Esophagus squamous epithelium (tissue), 5 donors: ENCODE measurements around the gene LCE1D. TPM values are rescaled to one million over a fixed set of nuclear protein-coding genes. Genes with fewer than 3 reads are reported as not detected.

Experiments used
- DNase-seq: peaks from one replicate; lab custom pipeline; 2025; lab: John Stamatoyannopoulos, UW
- H3K27ac ChIP-seq, 4 donors: fragments of 200-600 bp; sonication (generic); one replicate each; pipeline ENCODE4 v1.5.1; 2016 to 2019; ENCODE audit warnings: mild to moderate bottlenecking in 1 of 4
- H3K27me3 ChIP-seq, 4 donors: fragments of 200-600 bp; sonication (generic); 1 replicate in 3 of 4; 2 replicates in 1 of 4; pipeline versions ENCODE4 v1.5.1 to v1.6.0; 2017 to 2021; ENCODE audit warnings: antibody characterized with exemption in 1 of 4
- H3K36me3 ChIP-seq, 3 donors: fragments of 200-600 bp; sonication (generic); one replicate each; pipeline ENCODE4 v1.5.1; 2016 to 2019
- H3K4me1 ChIP-seq, 3 donors: fragments of 200-600 bp; sonication (generic); one replicate each; pipeline ENCODE4 v1.5.1; 2017 to 2019
- H3K4me3 ChIP-seq, 4 donors: fragments of 200-600 bp; sonication (generic); 1 replicate in 3 of 4; 2 replicates in 1 of 4; pipeline ENCODE4 v1.5.1; 2016 to 2019; ENCODE audit warnings: mild to moderate bottlenecking in 2 of 4, moderate library complexity in 1 of 4
- H3K9me3 ChIP-seq, 3 donors: fragments of 200-600 bp; sonication (generic); one replicate each; pipeline ENCODE4 v1.5.1; 2016 to 2019
- CTCF ChIP-seq, 6 experiments: fragments of 450-650 bp in 4 of 6; fragments of 200-600 bp in 2 of 6; sonication (generic) in 2 of 6; IDR thresholded peaks; one replicate each; pipeline ENCODE4 v1.5.1; 2016 to 2019; ENCODE audit warnings: antibody characterized with exemption in 6 of 6, mild to moderate bottlenecking in 4 of 6, moderate library complexity in 4 of 6
- POLR2A ChIP-seq, 4 donors: fragments of 450-650 bp; IDR thresholded peaks; one replicate each; pipeline ENCODE4 v1.6.1; 2017; ENCODE audit warnings: antibody characterized with exemption in 4 of 4, mild to moderate bottlenecking in 4 of 4, moderate library complexity in 3 of 4
- WGBS, 2 donors: methylation state at CpG; one replicate each; pipeline ENCODE4 v1.1.5; 2018; 5-methylcytosine and 5-hydroxymethylcytosine counted together
- intact Hi-C: fragments of 100-400 bp; cut with DNase I; formaldehyde crosslinking; loops from one replicate; pipeline ENCODE4 v1.15.0; 2022
- total RNA-seq, 4 donors: library from RNA; depleted of rRNA; stranded (reverse); fragments of >200 nt; gene quantifications; one replicate each; pipeline ENCODE4 v1.1.0, GENCODE V29; 2016
- donor health status: DM: yes; HTN: yes; CAD: no.

Gene LCE1D
- total RNA-seq, 4 donors from 2014 or later, result not detected

GRCh38 chr1:152824964-152825363 is 28.4 kb downstream of the LCE1D start:
- intact Hi-C loops, result no loop called here
- DNase-seq, result no peak
- no peaks in the 10 kb centered on the region for H3K9me3 ChIP-seq
- no peak overlapping the region for H3K4me3 ChIP-seq
- no peak for TF ChIP-seq CTCF (IDR thresholded peaks at IDR 0.05)
- TF ChIP-seq POLR2A (IDR thresholded peaks at IDR 0.05), result no peak
- H3K27me3 ChIP-seq, result no peaks in the 10 kb centered on the region
- no peak overlapping the region for H3K27ac ChIP-seq
- H3K36me3 ChIP-seq, result no peaks in the 10 kb centered on the region
- no peaks in the 10 kb centered on the region for H3K4me1 ChIP-seq

GRCh38 chr1:152827173-152827572 is 30.7 kb downstream of the LCE1D start, which contains the start of gene LCE1A:
Gene LCE1A, plus strand, starts transcription at chr1:152827473. Its CDS starts 0 bp downstream, at chr1:152827473.
- intact Hi-C loops, result no loop called here
- 80 to 89% methylated on average over 2 of the region's 2 CpGs for WGBS, 2 donors
- Histone ChIP-seq H3K9me3 (no peaks in the 10 kb centered on the region), H3K27ac (no peak within 1 kb of the TSS), H3K4me3 (no peak within 1 kb of the TSS), H3K27me3 (peaks cover 0 to 7% (median 0%) of the 10 kb centered on the region in 4 donors), H3K4me1 (no peaks in the 10 kb centered on the region), H3K36me3 (no peaks in the 10 kb centered on the region)
- no peak for DNase-seq
- TF ChIP-seq CTCF (IDR thresholded peaks at IDR 0.05) (no peak), POLR2A (IDR thresholded peaks at IDR 0.05) (no peak)

DNA sequence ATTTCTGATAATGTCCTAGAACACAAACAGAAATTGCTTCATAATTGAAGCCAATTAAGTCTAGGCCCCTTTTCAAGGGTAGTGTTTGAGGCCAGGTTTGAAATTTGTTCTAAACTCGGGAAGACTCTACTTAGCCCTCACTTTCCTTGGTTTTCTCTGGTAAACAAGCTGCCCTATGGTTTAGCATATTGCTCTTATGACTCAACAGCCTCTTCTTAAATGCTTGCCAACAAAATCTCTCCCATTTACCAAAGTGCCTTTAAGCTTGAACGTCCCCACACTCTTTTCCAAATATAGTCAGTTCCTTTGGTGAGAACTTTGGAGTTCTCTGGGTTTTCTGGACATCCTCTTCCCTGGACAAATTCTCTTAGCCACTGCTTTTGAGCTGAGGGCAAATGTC is 40.3 kb downstream of the LCE1D start:
- DNase-seq, result no peak
- Histone ChIP-seq H3K27ac (no peak overlapping the region), H3K4me3 (no peak overlapping the region), H3K27me3 (no peaks in the 10 kb centered on the region), H3K36me3 (no peaks in the 10 kb centered on the region), H3K9me3 (no peaks in the 10 kb centered on the region), H3K4me1 (no peaks in the 10 kb centered on the region)
- WGBS, 2 donors, result 28 to 40% methylated on average over 2 of the region's 2 CpGs
- TF ChIP-seq POLR2A (IDR thresholded peaks at IDR 0.05), result no peak
- TF ChIP-seq CTCF (IDR thresholded peaks at IDR 0.05), result no peak
- intact Hi-C loops, result no loop called here

DNA sequence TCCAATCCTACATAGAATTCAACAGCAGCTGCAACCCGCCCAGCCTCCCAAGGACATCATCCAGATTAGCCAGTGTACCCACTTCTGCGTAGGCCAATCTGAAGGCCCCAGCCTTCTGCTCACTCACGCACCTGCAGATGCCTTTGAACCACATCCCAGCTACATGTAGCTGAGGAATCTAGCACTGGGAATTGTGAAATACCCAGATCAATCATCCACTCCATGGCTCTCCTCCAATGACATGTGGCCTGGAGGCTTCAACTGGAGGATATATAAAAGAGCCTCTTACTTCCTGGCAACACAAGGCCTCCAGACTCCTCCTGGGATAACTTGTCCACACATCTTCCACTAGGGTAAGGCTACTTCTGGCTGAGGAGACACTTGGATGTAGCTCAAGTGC is 46.0 kb downstream of the LCE1D start, which contains the start of gene LCE6A:
LCE6A (plus strand) TSS at position 301 of the 400 bp plus-strand sequence. CDS start 665 bp downstream, outside the sequence.
- intact Hi-C loops, result no loop called here
- H3K9me3 ChIP-seq, result no peaks in the 10 kb centered on the region
- no peaks in the 10 kb centered on the region for H3K36me3 ChIP-seq
- no peak within 1 kb of the TSS for H3K27ac ChIP-seq
- no peak for DNase-seq
- no peaks in the 10 kb centered on the region for H3K4me1 ChIP-seq
- 47% methylated on average over 2 of the region's 3 CpGs; no CpG with 5 or more reads in 1 of the 2 donors for WGBS, 2 donors
- TF ChIP-seq POLR2A (IDR thresholded peaks at IDR 0.05) (no peak), CTCF (IDR thresholded peaks at IDR 0.05) (no peak)
- no peak within 1 kb of the TSS for H3K4me3 ChIP-seq
- H3K27me3 ChIP-seq, result no peaks in the 10 kb centered on the region

Other genes starting within 250 kb of the LCE1D start
- gene LCE3E, start 229.9 kb upstream of the LCE1D start, total RNA-seq, result 10 to 100 TPM in 1 of 4 donors, 1 to 10 TPM in 2, under 1 TPM in 1; 0.76 to 10.0 (median 2.4) TPM
- 10 to 100 TPM in 1 of 4 donors, not detected in 3; 19.2 TPM for gene LCE3D, start 216.2 kb upstream of the LCE1D start, total RNA-seq
- not detected for gene LCE3C, start 196.5 kb upstream of the LCE1D start, total RNA-seq
- not detected for gene LCE3B, start 182.9 kb upstream of the LCE1D start, total RNA-seq
- gene LCE3A, start 173.6 kb upstream of the LCE1D start, total RNA-seq, result not detected
- not detected for gene LCE2D, start 133.3 kb upstream of the LCE1D start, total RNA-seq
- not detected for gene LCE2C, start 121.4 kb upstream of the LCE1D start, total RNA-seq
- not detected for gene LCE2B, start 110.6 kb upstream of the LCE1D start, total RNA-seq
- gene LCE2A, start 98.4 kb upstream of the LCE1D start, total RNA-seq, result not detected
- not detected for gene LCE4A, start 88.6 kb upstream of the LCE1D start, total RNA-seq
- gene KPRP, start 38.7 kb upstream of the LCE1D start, total RNA-seq, result 1 to 10 TPM in 2 of 4 donors, under 1 TPM in 2; 0.09 to 3.7 (median 1.2) TPM
- gene LCE1F, start 21.6 kb upstream of the LCE1D start, total RNA-seq, result not detected
- gene LCE1E, start 10.5 kb upstream of the LCE1D start, total RNA-seq, result not detected
- gene LCE1C, start 9.9 kb downstream of the LCE1D start, total RNA-seq, result under 1 TPM in 1 of 4 donors, not detected in 3; 0.57 TPM
- gene LCE1B, start 15.2 kb downstream of the LCE1D start, total RNA-seq, result not detected
- gene LCE1A, start 30.8 kb downstream of the LCE1D start, total RNA-seq, result not detected
- gene LCE6A, start 46.1 kb downstream of the LCE1D start, total RNA-seq, result not detected
- not detected for gene LCE7A, start 63.3 kb downstream of the LCE1D start, total RNA-seq
- not detected for gene SMCP, start 81.6 kb downstream of the LCE1D start, total RNA-seq
- gene IVL, start 111.8 kb downstream of the LCE1D start, total RNA-seq, result 100 to 1,000 TPM; 155 to 336 (median 262) TPM
- gene SPRR5, start 150.5 kb downstream of the LCE1D start, total RNA-seq, result 1 to 10 TPM in 2 of 4 donors, not detected in 2; 1.3 to 2.2 TPM
- gene SPRR4, start 173.9 kb downstream of the LCE1D start, total RNA-seq, result 1 to 10 TPM in 2 of 4 donors, under 1 TPM in 1, not detected in 1; 0.64 to 6.4 (median 1.3) TPM
- 1,000 to 10,000 TPM in 1 of 4 donors, 100 to 1,000 TPM in 2, 10 to 100 TPM in 1; 57.4 to 1,951 (median 348) TPM for gene SPRR1A, start 187.4 kb downstream of the LCE1D start, total RNA-seq
- over 10,000 TPM in 1 of 4 donors, 1,000 to 10,000 TPM in 3; 7,283 to 22,357 (median 8,768) TPM for gene SPRR3, start 205.0 kb downstream of the LCE1D start, total RNA-seq
- 1,000 to 10,000 TPM in 1 of 4 donors, 100 to 1,000 TPM in 3; 102 to 3,090 (median 871) TPM for gene SPRR1B, start 234.5 kb downstream of the LCE1D start, total RNA-seq
- 1,000 to 10,000 TPM in 1 of 4 donors, 100 to 1,000 TPM in 2, 1 to 10 TPM in 1; 8.2 to 1,680 (median 542) TPM for gene SPRR2D, start 244.4 kb downstream of the LCE1D start, total RNA-seq